Keratinocyte (primary cell): Measurements from ENCODE around the gene OSBPL8. TPM values are rescaled to one million over a fixed set of nuclear protein-coding genes. Genes with fewer than 3 reads are reported as not detected.

Source experiments
- DNase-seq: peaks from one replicate; pipeline ENCODE4 v3.0.0-alpha.2; 2011; ENCODE audit warnings: low read depth, missing footprints, low spot score
- FAIRE-seq: peaks from 2 replicates; lab custom pipeline; 2011; peaks lifted over from hg19 to GRCh38; lab: Jason Lieb, UNC
- H2AFZ ChIP-seq: 2 replicates; pipeline ENCODE4 v1.6.0; 2012; ENCODE audit warnings: low read length, control low read depth, inconsistent platforms; ENCODE audit not compliant: control insufficient read depth
- H3K27ac ChIP-seq: 2 replicates; pipeline ENCODE4 v1.5.1; 2011; ENCODE audit warnings: low read length; ENCODE audit not compliant: control insufficient read depth, insufficient read depth
- H3K27me3 ChIP-seq: 3 replicates; pipeline ENCODE4 v1.6.0; 2011; ENCODE audit warnings: low read length; ENCODE audit not compliant: control insufficient read depth, insufficient read depth; ENCODE audit errors: extremely low read depth
- H3K36me3 ChIP-seq, 2 experiments: 2 replicates in 1 of 2; 3 replicates in 1 of 2; pipeline ENCODE4 v1.5.1; 2011; ENCODE audit warnings: low read length in 2 of 2, mild to moderate bottlenecking in 1 of 2; ENCODE audit not compliant: control insufficient read depth in 2 of 2, insufficient read depth in 2 of 2; ENCODE audit errors: extremely low read depth in 1 of 2
- H3K4me1 ChIP-seq: 3 replicates; pipeline ENCODE4 v1.5.1; 2011; ENCODE audit warnings: low read length; ENCODE audit not compliant: control insufficient read depth, insufficient read depth; ENCODE audit errors: extremely low read depth
- H3K4me2 ChIP-seq: 3 replicates; pipeline ENCODE4 v1.6.0; 2011; ENCODE audit warnings: low read depth, low read length; ENCODE audit not compliant: control insufficient read depth, insufficient read depth; ENCODE audit errors: extremely low read depth
- H3K4me3 ChIP-seq, 3 experiments: fragments of 200-600 bp in 1 of 3; sonication (generic) in 1 of 3; 2 replicates in 2 of 3; 3 replicates in 1 of 3; pipeline ENCODE4 v1.5.1; 2011 to 2016; ENCODE audit warnings: low read length in 3 of 3, mild to moderate bottlenecking in 3 of 3, control low read depth in 2 of 3, inconsistent platforms in 1 of 3, low read depth in 1 of 3, mixed read lengths in 1 of 3, mixed run types in 1 of 3, moderate library complexity in 1 of 3; ENCODE audit not compliant: control insufficient read depth in 2 of 3, insufficient read depth in 2 of 3; ENCODE audit errors: extremely low read depth in 1 of 3
- H3K79me2 ChIP-seq: 2 replicates; pipeline ENCODE4 v1.6.0; 2012; ENCODE audit warnings: low read length; ENCODE audit not compliant: control insufficient read depth, insufficient read depth
- H3K9ac ChIP-seq: 3 replicates; pipeline ENCODE4 v1.6.0; 2011; ENCODE audit warnings: low read length; ENCODE audit not compliant: control insufficient read depth, insufficient read depth; ENCODE audit errors: extremely low read depth
- H3K9me1 ChIP-seq: 3 replicates; pipeline ENCODE4 v1.6.0; 2011; ENCODE audit warnings: low read length; ENCODE audit not compliant: control insufficient read depth, insufficient read depth; ENCODE audit errors: extremely low read depth
- H3K9me3 ChIP-seq: 2 replicates; pipeline ENCODE4 v1.5.1; 2012; ENCODE audit warnings: low read depth, low read length; ENCODE audit not compliant: control insufficient read depth
- H4K20me1 ChIP-seq: 3 replicates; pipeline ENCODE4 v1.6.0; 2011; ENCODE audit warnings: low read length; ENCODE audit not compliant: control insufficient read depth, insufficient read depth; ENCODE audit errors: extremely low read depth
- CTCF ChIP-seq, 3 experiments: IDR thresholded peaks in 1 of 3; conservative IDR thresholded peaks in 1 of 3; optimal IDR thresholded peaks in 1 of 3; 2 replicates in 2 of 3; 3 replicates in 1 of 3; pipeline versions ENCODE3 to v1.5.1; 2011; ENCODE audit warnings: low read length in 3 of 3, mild to moderate bottlenecking in 3 of 3, moderate library complexity in 2 of 3, control low read depth in 1 of 3, inconsistent platforms in 1 of 3; ENCODE audit not compliant: insufficient read depth in 2 of 3; ENCODE audit errors: extremely low read depth in 1 of 3
- EZH2 ChIP-seq: IDR thresholded peaks from one replicate; pipeline ENCODE4 v1.6.1; 2012; ENCODE audit warnings: inconsistent platforms, mild to moderate bottlenecking, low read length, moderate library complexity
- dilution Hi-C: fragments of 300-500 bp; cut with MboI; formaldehyde crosslinking; loops from one replicate; pipeline ENCODE4 v1.7.0; 2020; ENCODE audit warnings: low sequenced_read_pairs; ENCODE audit not compliant: extremely low pct_ligation_motif_present
- polyA plus RNA-seq, 5 experiments: library from polyadenylated mRNA; depleted of rRNA in 3 of 5; stranded (reverse) in 3 of 5; stranded (forward) in 1 of 5; unstranded in 1 of 5; fragments of >200 nt; gene quantifications; 1 replicate in 1 of 5; 2 replicates in 3 of 5; 3 replicates in 1 of 5; pipeline versions ENCODE4 v1.2.1 to v1.2.3, GENCODE V29; 2011 to 2012; ENCODE audit warnings: missing spikeins in 2 of 5, low read depth in 1 of 5, low replicate concordance in 1 of 5

Gene OSBPL8
- polyA plus RNA-seq, 1 donor (not counting 4 experiments of a cell fraction or from before 2014, with no cell fraction given), result 33.7 TPM

GRCh38 chr12:76547526-76547925 is 12.0 kb downstream of the OSBPL8 start:
- H3K4me1 ChIP-seq, result peaks cover 20% of the 10 kb centered on the region

GRCh38 chr12:76546889-76547288 is 12.7 kb downstream of the OSBPL8 start:
- Histone ChIP-seq H4K20me1 (no peaks in the 10 kb centered on the region), H3K4me3 (no peak overlapping the region), H3K36me3 (no peaks in the 10 kb centered on the region), H3K79me2 (peaks cover 58% of the 10 kb centered on the region), H3K9me3 (no peaks in the 10 kb centered on the region), H3K27me3 (no peaks in the 10 kb centered on the region), H3K9ac (no peak overlapping the region), H3K4me1 (peaks cover 20% of the 10 kb centered on the region), H3K27ac (no peak overlapping the region), H3K4me2 (peak overlapping the region; percentile 8), H2AFZ (no peak overlapping the region), H3K9me1 (no peaks in the 10 kb centered on the region)
- TF ChIP-seq EZH2, result no peak
- no peak for TF ChIP-seq CTCF (optimal IDR thresholded peaks at IDR 0.05 in 1 of 3, IDR thresholded peaks at IDR 0.05 in 1 of 3, conservative IDR thresholded peaks at IDR 0.05 in 1 of 3; ENCODE audit: extremely low read depth in 1 of 3, insufficient read depth in 2 of 3, low read length in 3 of 3)
- dilution Hi-C loops, result no loop called here
- no peak for FAIRE-seq
- no peak for DNase-seq

More at GRCh38 chr12:76547526-76547925, 12.0 kb downstream of the OSBPL8 start:
- dilution Hi-C loops, result no loop called here
- Histone ChIP-seq H2AFZ (no peak overlapping the region), H3K9ac (no peak overlapping the region), H3K27ac (no peak overlapping the region), H3K4me2 (no peak overlapping the region), H3K79me2 (peaks cover 58% of the 10 kb centered on the region), H3K27me3 (no peaks in the 10 kb centered on the region), H3K9me1 (no peaks in the 10 kb centered on the region), H3K36me3 (no peaks in the 10 kb centered on the region), H3K4me3 (no peak overlapping the region), H4K20me1 (no peaks in the 10 kb centered on the region), H3K9me3 (no peaks in the 10 kb centered on the region)
- FAIRE-seq, result no peak
- TF ChIP-seq CTCF (optimal IDR thresholded peaks at IDR 0.05 in 1 of 3, IDR thresholded peaks at IDR 0.05 in 1 of 3, conservative IDR thresholded peaks at IDR 0.05 in 1 of 3; ENCODE audit: extremely low read depth in 1 of 3, insufficient read depth in 2 of 3, low read length in 3 of 3) (no peak), EZH2 (no peak)
- no peak for DNase-seq
